ENCODE results near the gene ZNF546.

ZNF546 gene

GRCh38 chr19:40056505-40056904 lies 59.6 kb downstream of the ZNF546 start:
- DNase-seq: no peak

GRCh38 chr19:40057166-40057565 lies 60.3 kb downstream of the ZNF546 start:
- no peak for DNase-seq

GRCh38 chr19:40059624-40060023 lies 62.8 kb downstream of the ZNF546 start:
- DNase-seq: no peak

GRCh38 chr19:40070058-40070457 lies 73.2 kb downstream of the ZNF546 start:
- DNase-seq: no peak

Data from NCI-H1930 (cell line).